Upper lobe of left lung (tissue), 6 donors: ENCODE data around the gene PTPRK. TPM values are rescaled to one million over a fixed set of nuclear protein-coding genes. Genes with fewer than 3 reads are reported as not detected.

Experiments
- ATAC-seq, 2 donors: fragments of 200-7000 bp; cut with Tn5 transposase; one replicate each; pipeline ENCODE4 v1.9.1; 2022; ENCODE audit warnings: mild to moderate bottlenecking in 2 of 2, moderate library complexity in 2 of 2; ENCODE audit not compliant: low FRiP score in 2 of 2
- DNase-seq, 2 donors: peaks; one replicate each; pipeline ENCODE4 v3.0.0-alpha.2; 2019 to 2020
- H3K27ac ChIP-seq, 4 donors: fragments of 200-600 bp; sonication (generic); one replicate each; pipeline ENCODE4 v1.5.1; 2016 to 2019
- H3K27me3 ChIP-seq, 4 donors: fragments of 200-600 bp; sonication (generic); one replicate each; pipeline ENCODE4 v1.5.1; 2017 to 2019
- H3K36me3 ChIP-seq, 4 donors: fragments of 200-600 bp; sonication (generic); one replicate each; pipeline ENCODE4 v1.5.1; 2016 to 2019
- H3K4me1 ChIP-seq, 4 donors: fragments of 200-600 bp; sonication (generic); one replicate each; pipeline ENCODE4 v1.5.1; 2018 to 2019
- H3K4me3 ChIP-seq, 4 donors: fragments of 200-600 bp; sonication (generic); one replicate each; pipeline ENCODE4 v1.5.1; 2017 to 2019; ENCODE audit warnings: mild to moderate bottlenecking in 2 of 4, moderate library complexity in 1 of 4
- H3K9me3 ChIP-seq, 4 donors: fragments of 200-600 bp; sonication (generic); one replicate each; pipeline ENCODE4 v1.5.1; 2018 to 2019
- EP300 ChIP-seq, 4 donors: sonication (generic); formaldehyde crosslinking; IDR thresholded peaks; one replicate each; pipeline ENCODE4 v1.5.1; 2017; ENCODE audit warnings: antibody characterized with exemption in 4 of 4, control low read depth in 2 of 4
- POLR2A ChIP-seq, 4 donors: fragments of 450-650 bp; IDR thresholded peaks; one replicate each; pipeline ENCODE4 v1.5.1; 2016 to 2017; ENCODE audit warnings: antibody characterized with exemption in 4 of 4, mild to moderate bottlenecking in 2 of 4
- POLR2AphosphoS5 ChIP-seq, 2 donors: sonication (generic); formaldehyde crosslinking; IDR thresholded peaks; one replicate each; pipeline ENCODE4 v1.5.1; 2017; ENCODE audit warnings: antibody characterized with exemption in 2 of 2
- WGBS, 2 donors: methylation state at CpG; one replicate each; pipeline ENCODE4 v1.1.5; 2017 to 2018; 5-methylcytosine and 5-hydroxymethylcytosine counted together
- total RNA-seq, 6 donors: library from RNA; depleted of rRNA in 4 of 6; stranded (reverse); fragments of >200 nt in 4 of 6; gene quantifications; one replicate each; pipeline versions ENCODE4 v1.1.0 to v1.2.1, GENCODE V29; 2016 to 2021
- TF ChIP-seq, protein P1 (sequence below), 6 experiments: fragments of 450-650 bp in 4 of 6; fragments of 200-600 bp in 2 of 6; sonication (generic) in 2 of 6; IDR thresholded peaks; one replicate each; pipeline ENCODE4 v1.5.1; 2016 to 2019; ENCODE audit warnings: antibody characterized with exemption in 6 of 6
- donor health status: DM: no; HTN: no; CAD: no; lungs with moderate emphysema.
- donor health status: DM: no; HTN: yes; CAD: no; lungs with severe emphysema.

Gene PTPRK
- total RNA-seq, 6 donors from 2014 or later = 42.7 to 97.4 (median 65.2) TPM

DNA sequence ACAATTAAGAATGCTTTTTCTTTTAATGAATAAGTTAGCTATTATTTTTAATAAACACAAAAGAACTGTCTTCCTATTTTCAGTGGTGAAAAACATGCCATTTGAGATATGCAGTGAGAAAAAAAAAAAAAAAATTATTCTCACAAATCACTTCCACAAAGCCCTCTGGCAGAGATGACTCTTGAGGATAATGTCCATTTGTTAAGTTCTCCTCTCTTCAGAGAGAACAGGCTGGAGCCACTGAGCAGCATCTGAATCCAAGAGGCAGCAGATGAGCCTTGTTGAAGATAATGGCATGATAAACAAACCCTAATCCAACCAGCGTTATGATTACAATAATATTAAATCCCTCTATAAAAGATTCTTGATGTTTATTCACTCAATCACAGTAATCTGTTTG, 105.0 kb downstream of the PTPRK start:
- Histone ChIP-seq H3K27me3 (no peaks in the 10 kb centered on the region), H3K36me3 (no peaks in the 10 kb centered on the region), H3K27ac (no peak overlapping the region), H3K9me3 (peaks cover 0 to 6% (median 0%) of the 10 kb centered on the region in 4 donors), H3K4me1 (no peaks in the 10 kb centered on the region), H3K4me3 (no peak overlapping the region)
- DNase-seq = no peak
- 70 to 85% methylated on average over 1 of the region's 1 CpG for WGBS, 2 donors
- TF ChIP-seq, protein P1, sequence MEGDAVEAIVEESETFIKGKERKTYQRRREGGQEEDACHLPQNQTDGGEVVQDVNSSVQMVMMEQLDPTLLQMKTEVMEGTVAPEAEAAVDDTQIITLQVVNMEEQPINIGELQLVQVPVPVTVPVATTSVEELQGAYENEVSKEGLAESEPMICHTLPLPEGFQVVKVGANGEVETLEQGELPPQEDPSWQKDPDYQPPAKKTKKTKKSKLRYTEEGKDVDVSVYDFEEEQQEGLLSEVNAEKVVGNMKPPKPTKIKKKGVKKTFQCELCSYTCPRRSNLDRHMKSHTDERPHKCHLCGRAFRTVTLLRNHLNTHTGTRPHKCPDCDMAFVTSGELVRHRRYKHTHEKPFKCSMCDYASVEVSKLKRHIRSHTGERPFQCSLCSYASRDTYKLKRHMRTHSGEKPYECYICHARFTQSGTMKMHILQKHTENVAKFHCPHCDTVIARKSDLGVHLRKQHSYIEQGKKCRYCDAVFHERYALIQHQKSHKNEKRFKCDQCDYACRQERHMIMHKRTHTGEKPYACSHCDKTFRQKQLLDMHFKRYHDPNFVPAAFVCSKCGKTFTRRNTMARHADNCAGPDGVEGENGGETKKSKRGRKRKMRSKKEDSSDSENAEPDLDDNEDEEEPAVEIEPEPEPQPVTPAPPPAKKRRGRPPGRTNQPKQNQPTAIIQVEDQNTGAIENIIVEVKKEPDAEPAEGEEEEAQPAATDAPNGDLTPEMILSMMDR (IDR thresholded peaks at IDR 0.05) = no peak
- TF ChIP-seq POLR2AphosphoS5 (IDR thresholded peaks at IDR 0.05) (no peak), POLR2A (IDR thresholded peaks at IDR 0.05) (no peak), EP300 (IDR thresholded peaks at IDR 0.05) (no peak)
- no peak for ATAC-seq

DNA sequence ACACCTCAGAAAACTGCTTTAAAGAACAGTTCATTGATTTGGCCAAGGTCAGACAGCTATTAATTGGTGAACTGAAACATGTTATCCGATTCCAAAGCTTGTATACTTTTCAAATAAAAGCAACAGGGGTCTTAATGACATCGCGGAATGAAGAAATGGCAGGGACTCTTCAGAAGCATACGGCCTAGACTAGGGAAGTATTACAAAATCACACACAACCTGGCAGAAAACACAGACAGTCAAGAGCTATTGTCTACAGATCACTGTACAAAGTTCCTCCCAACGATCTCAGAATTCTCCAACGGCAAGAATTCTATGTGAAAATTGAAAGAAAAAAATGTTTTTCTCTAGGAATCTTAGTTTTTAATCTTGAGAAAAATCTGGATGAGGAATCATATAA, 105.5 kb downstream of the PTPRK start:
- Histone ChIP-seq H3K27me3 (no peaks in the 10 kb centered on the region), H3K36me3 (no peaks in the 10 kb centered on the region), H3K9me3 (peaks cover 0 to 6% (median 0%) of the 10 kb centered on the region in 4 donors), H3K4me3 (no peak overlapping the region), H3K27ac (no peak overlapping the region), H3K4me1 (no peaks in the 10 kb centered on the region)
- no peak for DNase-seq
- no peak for ATAC-seq
- TF ChIP-seq EP300 (IDR thresholded peaks at IDR 0.05) (no peak), POLR2AphosphoS5 (IDR thresholded peaks at IDR 0.05) (no peak), POLR2A (IDR thresholded peaks at IDR 0.05) (no peak)
- TF ChIP-seq, protein P1 (IDR thresholded peaks at IDR 0.05) = no peak
- WGBS, 2 donors = 84 to 87% methylated on average over 6 of the region's 6 CpGs

DNA sequence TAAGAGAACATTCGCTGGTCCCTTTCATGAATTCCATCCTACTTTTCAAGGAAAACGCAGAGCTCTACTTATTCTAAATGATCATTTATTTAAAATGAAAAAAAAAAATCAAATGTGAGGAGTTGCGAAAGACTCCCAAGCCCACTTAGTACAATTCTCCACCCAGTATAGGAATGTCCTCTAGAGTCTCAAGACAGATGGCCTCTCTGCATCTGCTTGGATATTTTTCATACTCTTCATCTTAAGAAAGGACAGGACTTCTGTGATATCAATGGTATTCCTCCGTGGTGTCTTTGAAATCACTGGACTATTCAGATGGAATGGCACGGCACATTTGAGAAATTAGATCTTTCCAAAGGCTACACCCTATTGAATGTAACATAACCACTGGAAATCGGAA, 107.1 kb downstream of the PTPRK start:
- WGBS, 2 donors = 90 to 92% methylated on average over 6 of the region's 6 CpGs
- no peak for ATAC-seq
- Histone ChIP-seq H3K4me3 (no peak overlapping the region), H3K9me3 (no peaks in the 10 kb centered on the region), H3K36me3 (no peaks in the 10 kb centered on the region), H3K27ac (no peak overlapping the region), H3K4me1 (no peaks in the 10 kb centered on the region), H3K27me3 (no peaks in the 10 kb centered on the region)
- no peak for DNase-seq
- no peak for TF ChIP-seq POLR2A (IDR thresholded peaks at IDR 0.05)
- no peak for TF ChIP-seq EP300 (IDR thresholded peaks at IDR 0.05)
- TF ChIP-seq POLR2AphosphoS5 (IDR thresholded peaks at IDR 0.05) = no peak
- TF ChIP-seq, protein P1 (IDR thresholded peaks at IDR 0.05) = no peak

GRCh38 chr6:128412680-128413079, 107.7 kb downstream of the PTPRK start:
- H3K36me3 ChIP-seq = no peaks in the 10 kb centered on the region
- H3K4me1 ChIP-seq = no peaks in the 10 kb centered on the region
- 87 to 90% methylated on average over 4 of the region's 4 CpGs for WGBS, 2 donors
- H3K27me3 ChIP-seq = no peaks in the 10 kb centered on the region
- DNase-seq (no peak), ATAC-seq (no peak)
- H3K9me3 ChIP-seq = no peaks in the 10 kb centered on the region
- no peak overlapping the region for H3K4me3 ChIP-seq
- no peak for TF ChIP-seq POLR2AphosphoS5 (IDR thresholded peaks at IDR 0.05)
- no peak for TF ChIP-seq EP300 (IDR thresholded peaks at IDR 0.05)
- TF ChIP-seq POLR2A (IDR thresholded peaks at IDR 0.05) = no peak
- TF ChIP-seq, protein P1 (IDR thresholded peaks at IDR 0.05) = no peak
- no peak overlapping the region for H3K27ac ChIP-seq

DNA sequence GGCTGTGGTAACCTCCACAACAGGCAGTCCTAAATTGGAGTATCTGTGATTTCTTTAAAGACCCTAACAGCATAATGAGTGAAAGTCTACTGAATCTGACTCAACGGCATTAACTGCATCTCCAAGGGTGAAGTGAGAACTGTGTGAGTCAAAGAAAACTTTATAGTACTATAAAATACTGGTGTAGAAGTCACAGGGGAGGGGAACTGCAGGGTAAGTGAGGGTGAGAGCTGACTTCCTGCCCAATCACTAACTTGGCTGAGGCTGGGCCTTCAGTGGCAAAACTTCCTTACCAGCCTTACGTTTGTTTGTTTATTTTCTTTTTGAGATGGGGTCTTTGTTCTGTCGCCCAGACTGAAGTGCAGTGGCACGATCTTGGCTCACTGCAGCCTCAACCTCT, 109.8 kb downstream of the PTPRK start:
- no peaks in the 10 kb centered on the region for H3K36me3 ChIP-seq
- H3K9me3 ChIP-seq = no peaks in the 10 kb centered on the region
- no peaks in the 10 kb centered on the region for H3K27me3 ChIP-seq
- TF ChIP-seq POLR2A (IDR thresholded peaks at IDR 0.05) (no peak), EP300 (IDR thresholded peaks at IDR 0.05) (no peak), POLR2AphosphoS5 (IDR thresholded peaks at IDR 0.05) (no peak)
- TF ChIP-seq, protein P1 (IDR thresholded peaks at IDR 0.05) = no peak
- no peaks in the 10 kb centered on the region for H3K4me1 ChIP-seq
- ATAC-seq (no peak), DNase-seq (no peak)
- no peak overlapping the region for H3K27ac ChIP-seq
- WGBS, 2 donors = 68 to 74% methylated on average over 4 of the region's 4 CpGs
- H3K4me3 ChIP-seq = no peak overlapping the region
